HG02840 (cell line): ENCODE results near the gene SPON2.

ENCODE experiments used
- ATAC-seq: cut with Tn5 transposase; IDR thresholded peaks from one replicate; pipeline ENCODE4 v1.9.1; 2021; ENCODE audit warnings: mild to moderate bottlenecking, moderate library complexity, moderate number of reproducible peaks; ENCODE audit not compliant: unreplicated experiment, low FRiP score

The SPON2 gene

GRCh38 chr4:1208970-1209704 lies 36.8 kb upstream of the SPON2 start:
- ATAC-seq = no peak

- ATAC-seq = no peak
Observed at GRCh38 chr4:1208266-1208961, 36.0 kb upstream of the SPON2 start.

DNA sequence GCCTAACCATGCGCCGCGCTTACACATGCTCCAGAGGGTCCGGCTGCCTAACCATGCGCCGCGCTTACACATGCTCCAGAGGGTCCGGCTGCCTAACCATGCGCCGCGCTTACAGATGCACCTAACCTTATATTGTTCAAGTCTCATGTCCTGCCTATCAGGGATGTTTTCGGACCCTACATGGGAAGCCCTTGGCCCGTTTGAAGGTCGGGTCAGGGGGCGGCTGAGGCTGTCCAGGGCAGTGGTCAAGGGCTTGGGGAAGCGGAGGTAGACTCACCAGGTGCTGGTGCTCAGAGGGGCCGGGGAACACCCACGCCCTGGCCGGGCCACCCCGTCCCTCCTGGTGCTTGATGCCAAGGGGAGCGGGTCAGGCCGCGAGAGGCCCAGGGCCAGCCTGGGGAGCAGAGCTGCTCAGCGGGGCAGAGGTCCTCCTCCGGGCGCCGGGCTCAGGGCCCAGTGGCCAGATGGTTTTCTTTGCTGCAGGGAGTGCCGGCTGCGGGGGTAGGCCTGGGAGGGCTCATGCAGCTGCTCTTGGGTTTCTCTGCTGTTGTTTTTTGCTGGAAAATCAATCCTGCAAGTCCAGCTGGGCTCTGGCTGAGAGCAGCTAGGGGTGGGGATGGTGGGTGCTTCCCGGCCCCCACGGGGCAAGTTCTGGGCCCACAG lies 35.4 kb upstream of the SPON2 start:
- no peak for ATAC-seq

- ATAC-seq = no peak
Observed at GRCh38 chr4:1207157-1207470, 34.7 kb upstream of the SPON2 start.

- no peak for ATAC-seq
Observed at GRCh38 chr4:1206299-1207156, 34.1 kb upstream of the SPON2 start.

DNA sequence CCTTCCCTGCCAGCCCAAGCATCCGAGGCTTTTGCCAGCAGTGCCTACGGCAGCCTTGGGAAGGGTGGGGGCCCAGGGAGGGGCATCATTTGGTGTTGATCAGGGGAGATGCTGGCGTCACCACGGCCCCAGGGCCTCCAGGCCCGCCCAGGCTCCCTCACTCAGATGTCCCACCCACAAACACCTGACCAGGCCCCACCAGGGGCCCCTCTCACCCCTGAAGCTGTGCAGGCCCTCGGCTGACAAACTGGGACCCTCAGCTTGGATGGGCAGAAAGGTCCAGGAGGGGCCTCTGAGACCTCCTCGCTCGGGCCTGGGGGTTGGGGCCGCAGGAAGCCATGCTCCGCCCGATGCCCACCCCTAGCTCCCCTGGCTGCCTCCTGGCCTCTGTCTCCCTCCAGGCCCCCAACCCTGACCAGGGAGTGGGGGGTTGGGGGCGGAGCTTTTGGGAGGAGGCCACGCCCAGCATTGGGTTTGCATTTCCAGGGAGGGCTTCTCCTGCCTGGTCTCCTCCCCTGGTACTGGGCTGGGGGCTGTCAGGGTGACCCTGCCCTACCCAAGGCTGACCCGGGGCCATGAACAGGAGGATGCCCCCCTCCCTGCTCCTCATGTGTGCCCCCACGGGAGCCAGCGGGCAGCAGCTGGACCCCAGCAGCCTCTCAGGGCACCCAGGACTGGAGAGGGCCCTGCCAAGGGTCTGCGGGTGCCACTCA lies 33.4 kb upstream of the SPON2 start:
- ATAC-seq = no peak

GRCh38 chr4:1204828-1205585 lies 32.6 kb upstream of the SPON2 start:
- ATAC-seq = no peak

- no peak for ATAC-seq
Observed at GRCh38 chr4:1204286-1204827, 32.0 kb upstream of the SPON2 start.

DNA sequence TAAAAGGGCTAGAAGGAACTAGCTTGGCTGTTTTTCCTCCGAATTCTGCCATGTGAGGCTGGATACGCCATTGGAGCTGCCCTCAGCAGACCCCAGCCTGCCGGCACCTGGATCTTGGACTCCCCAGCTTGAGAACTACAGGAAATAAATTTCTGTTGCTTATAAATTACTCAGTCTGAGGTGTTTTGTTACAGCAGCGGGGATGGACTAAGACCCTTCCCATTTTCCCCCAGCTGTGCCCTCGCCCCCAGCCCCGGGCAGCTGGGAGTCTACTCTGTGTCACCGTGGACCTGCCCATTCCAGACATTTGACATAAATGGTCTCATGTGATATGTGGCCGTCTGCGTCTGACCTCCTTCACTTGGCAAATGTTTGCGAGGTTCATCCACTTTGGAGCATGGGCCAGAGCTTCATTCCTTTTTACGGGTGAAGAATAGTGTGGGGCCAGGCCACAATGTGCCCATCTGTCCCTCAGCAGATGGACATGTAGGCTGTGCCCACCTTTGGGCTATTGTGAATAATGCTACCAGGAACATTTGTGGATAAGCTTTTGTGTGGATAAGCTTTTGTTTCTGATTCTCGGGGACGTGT lies 30.7 kb upstream of the SPON2 start:
- no peak for ATAC-seq

- ATAC-seq = no peak
Observed at GRCh38 chr4:1202526-1203011, 30.2 kb upstream of the SPON2 start.

DNA sequence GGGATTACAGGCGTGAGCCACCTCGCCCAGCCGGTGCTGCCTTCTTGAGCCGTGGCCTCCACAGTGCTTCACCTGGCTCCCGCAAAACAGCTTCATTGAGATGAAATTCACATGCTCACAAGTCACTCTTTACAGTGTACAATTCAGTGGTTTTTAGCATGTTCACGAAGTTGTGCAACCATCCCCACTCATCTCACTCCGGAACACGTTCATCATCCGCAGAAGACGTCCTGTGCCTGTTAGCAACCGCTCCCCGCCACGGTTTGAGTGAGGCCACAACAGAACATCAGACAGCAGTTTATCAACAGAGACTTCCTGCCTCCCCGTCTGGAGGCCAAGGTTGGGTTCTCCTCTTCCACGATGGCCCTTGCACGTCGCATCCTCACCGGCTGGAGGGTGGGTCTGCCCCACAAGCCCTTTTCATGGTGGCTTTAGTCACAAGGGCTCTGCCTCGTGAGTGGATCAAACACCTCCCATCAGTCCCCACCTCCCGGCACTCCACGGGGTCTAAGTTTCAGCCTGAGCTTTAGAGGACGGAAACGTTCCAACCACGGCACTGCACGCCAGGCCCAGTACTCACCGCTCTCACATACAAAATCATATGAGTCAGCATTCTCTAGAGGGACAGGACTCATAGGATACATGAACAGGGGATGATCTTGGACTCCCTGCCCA lies 29.6 kb upstream of the SPON2 start:
- ATAC-seq = no peak

GRCh38 chr4:1200425-1201035 lies 28.1 kb upstream of the SPON2 start:
- no peak for ATAC-seq

DNA sequence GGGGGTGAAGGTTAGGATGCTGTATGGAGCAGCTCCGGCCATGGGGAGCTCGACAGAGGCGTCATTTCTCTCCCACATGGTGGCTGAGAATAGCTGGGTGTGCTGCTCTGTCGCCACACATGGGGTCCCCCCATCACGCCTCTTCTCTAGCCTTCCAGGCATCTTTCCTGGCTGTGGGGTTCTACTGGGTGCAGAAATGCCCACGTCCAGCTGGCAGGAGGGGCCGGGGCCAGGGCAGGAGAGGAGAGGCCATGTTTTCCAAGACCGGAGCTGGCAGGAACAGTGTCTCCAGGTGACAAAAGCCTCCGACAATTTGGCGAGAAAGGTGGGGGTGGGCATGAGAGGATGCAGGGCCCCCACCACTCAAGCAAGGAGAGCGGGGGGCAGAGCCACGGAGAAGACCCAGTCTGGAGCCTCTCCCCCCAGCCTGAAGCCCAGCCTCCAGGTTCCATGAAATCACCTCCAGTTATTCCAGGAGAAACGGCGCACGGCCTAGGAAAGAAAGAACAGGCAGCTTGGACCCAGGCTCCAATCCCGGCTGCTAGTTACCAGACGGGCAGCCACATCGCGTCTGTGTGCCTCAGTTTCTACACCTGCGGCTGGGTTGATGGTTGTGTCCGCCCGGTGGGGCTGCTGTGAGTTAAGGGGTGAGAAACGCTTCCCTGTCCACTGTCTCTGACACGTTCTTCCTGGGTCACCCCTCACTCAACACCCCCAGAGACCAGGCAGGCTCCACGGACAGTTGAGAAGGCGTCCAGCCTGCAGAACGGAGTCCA lies 27.4 kb upstream of the SPON2 start:
- no peak for ATAC-seq

DNA sequence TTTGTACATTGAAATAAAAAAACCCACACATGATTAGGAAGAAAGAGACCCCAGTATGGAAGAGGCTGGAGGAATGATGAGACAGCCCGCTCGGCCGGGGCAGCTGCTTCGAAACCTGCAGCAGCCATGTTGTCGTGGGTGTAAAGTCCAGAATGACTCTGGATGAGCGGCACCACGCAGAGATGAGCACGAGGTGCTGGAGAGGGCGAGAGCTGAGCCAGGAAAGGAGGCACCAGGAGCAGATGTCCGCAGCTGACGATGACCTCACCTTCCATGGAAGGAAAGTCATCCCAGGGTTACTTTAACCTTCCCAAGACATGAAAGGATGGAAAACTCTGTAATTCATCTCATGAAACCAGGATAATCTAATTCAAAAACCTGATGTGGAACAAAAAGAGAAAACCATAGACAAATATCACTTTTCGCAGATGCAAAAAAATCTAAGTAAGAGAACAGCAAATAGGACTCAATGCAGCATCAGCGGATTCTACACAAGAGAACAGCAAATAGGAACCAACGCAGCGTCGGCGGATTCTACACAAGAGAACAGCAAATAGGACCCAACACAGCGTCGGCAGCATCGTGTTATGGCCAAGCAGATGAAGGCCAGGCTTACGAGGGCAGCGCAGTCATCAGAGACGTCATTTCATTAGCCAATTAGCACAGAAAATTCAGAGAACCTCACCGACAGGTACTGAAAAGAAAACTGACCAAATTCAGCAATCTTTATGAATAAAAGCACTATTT lies 25.9 kb upstream of the SPON2 start:
- no peak for ATAC-seq

- ATAC-seq = no peak
Observed at GRCh38 chr4:1196421-1197183, 24.2 kb upstream of the SPON2 start.
